CD8-positive, alpha-beta memory T cell (primary cell): ENCODE data around the gene TRIM39. TPM values are rescaled to one million over a fixed set of nuclear protein-coding genes. Genes with fewer than 3 reads are reported as not detected.

ENCODE experiments used
- CTCF ChIA-PET: fragments of 350-600 bp; sonication (Branson Sonifier 250); formaldehyde crosslinking; loops from one replicate; lab custom pipeline; 2021; ENCODE audit warnings: antibody characterized with exemption; lab: Charles Lee
- POLR2A ChIA-PET: fragments of 350-600 bp; sonication (Branson Sonifier 250); formaldehyde crosslinking; loops from one replicate; lab custom pipeline; 2021; ENCODE audit warnings: antibody characterized with exemption; lab: Charles Lee
- DNase-seq, 5 donors: peaks; one replicate each; pipeline versions ENCODE4 v3.0.0 to v3.0.0-alpha.2; 2020 to 2022; ENCODE audit warnings: mixed read lengths in 1 of 5
- H3K27ac ChIP-seq: one replicate; pipeline ENCODE4 v1.7.0; 2013; ENCODE audit warnings: low read depth, mild to moderate bottlenecking, low read length, moderate library complexity
- H3K27me3 ChIP-seq: 2 replicates; pipeline ENCODE4 v1.7.0; 2013; ENCODE audit warnings: low read length, mild to moderate bottlenecking; ENCODE audit not compliant: insufficient read depth, poor library complexity, severe bottlenecking
- H3K36me3 ChIP-seq: 2 replicates; pipeline ENCODE4 v1.7.0; 2013; ENCODE audit warnings: mild to moderate bottlenecking, low read length, moderate library complexity; ENCODE audit not compliant: insufficient read depth
- H3K4me1 ChIP-seq: 2 replicates; pipeline ENCODE4 v1.7.0; 2013; ENCODE audit warnings: mild to moderate bottlenecking, low read length, moderate library complexity; ENCODE audit not compliant: insufficient read depth
- H3K4me3 ChIP-seq: 2 replicates; pipeline ENCODE4 v1.7.0; 2013; ENCODE audit warnings: mild to moderate bottlenecking, low read length
- H3K9me3 ChIP-seq: 2 replicates; pipeline ENCODE4 v1.7.0; 2013; ENCODE audit warnings: mild to moderate bottlenecking, low read length
- H3K27ac Mint-ChIP-seq, 8 donors: one replicate each; pipeline ENCODE4 v1.8.0; 2020 to 2021; ENCODE audit warnings: mixed read lengths in 8 of 8, mild to moderate bottlenecking in 6 of 8, inconsistent platforms in 3 of 8, moderate library complexity in 3 of 8
- H3K27me3 Mint-ChIP-seq, 2 donors: one replicate each; pipeline ENCODE4 v1.8.0; 2020 to 2021; ENCODE audit warnings: mixed read lengths in 2 of 2, mild to moderate bottlenecking in 1 of 2, moderate library complexity in 1 of 2
- H3K36me3 Mint-ChIP-seq, 3 donors: one replicate each; pipeline ENCODE4 v1.8.0; 2020 to 2021; ENCODE audit warnings: mixed read lengths in 3 of 3, inconsistent platforms in 1 of 3, mild to moderate bottlenecking in 1 of 3
- H3K4me1 Mint-ChIP-seq, 3 donors: one replicate each; pipeline ENCODE4 v1.8.0; 2020 to 2021; ENCODE audit warnings: mixed read lengths in 3 of 3, inconsistent platforms in 1 of 3, mild to moderate bottlenecking in 1 of 3
- H3K4me3 Mint-ChIP-seq, 7 donors: one replicate each; pipeline ENCODE4 v1.8.0; 2020 to 2021; ENCODE audit warnings: mixed read lengths in 7 of 7, mild to moderate bottlenecking in 6 of 7, moderate library complexity in 4 of 7, inconsistent platforms in 2 of 7
- H3K9me3 Mint-ChIP-seq, 5 donors: one replicate each; pipeline ENCODE4 v1.8.0; 2020 to 2022; ENCODE audit warnings: mixed read lengths in 5 of 5, mild to moderate bottlenecking in 3 of 5, moderate library complexity in 2 of 5, inconsistent platforms in 1 of 5
- polyA plus RNA-seq: library from polyadenylated mRNA; unstranded; fragments of 300-500 nt; fragmentation: Illumina TruSeq; gene quantifications from one replicate; pipeline ENCODE4 v1.2.3, GENCODE V29; 2021
- total RNA-seq, 2 experiments: library from RNA; stranded (reverse); gene quantifications; one replicate each; pipeline ENCODE4 v1.2.3, GENCODE V29; 2021

The TRIM39 gene
- total and polyA plus RNA-seq, 3 experiments from 2014 or later: 12.0 to 21.9 (median 19.9) TPM

DNA sequence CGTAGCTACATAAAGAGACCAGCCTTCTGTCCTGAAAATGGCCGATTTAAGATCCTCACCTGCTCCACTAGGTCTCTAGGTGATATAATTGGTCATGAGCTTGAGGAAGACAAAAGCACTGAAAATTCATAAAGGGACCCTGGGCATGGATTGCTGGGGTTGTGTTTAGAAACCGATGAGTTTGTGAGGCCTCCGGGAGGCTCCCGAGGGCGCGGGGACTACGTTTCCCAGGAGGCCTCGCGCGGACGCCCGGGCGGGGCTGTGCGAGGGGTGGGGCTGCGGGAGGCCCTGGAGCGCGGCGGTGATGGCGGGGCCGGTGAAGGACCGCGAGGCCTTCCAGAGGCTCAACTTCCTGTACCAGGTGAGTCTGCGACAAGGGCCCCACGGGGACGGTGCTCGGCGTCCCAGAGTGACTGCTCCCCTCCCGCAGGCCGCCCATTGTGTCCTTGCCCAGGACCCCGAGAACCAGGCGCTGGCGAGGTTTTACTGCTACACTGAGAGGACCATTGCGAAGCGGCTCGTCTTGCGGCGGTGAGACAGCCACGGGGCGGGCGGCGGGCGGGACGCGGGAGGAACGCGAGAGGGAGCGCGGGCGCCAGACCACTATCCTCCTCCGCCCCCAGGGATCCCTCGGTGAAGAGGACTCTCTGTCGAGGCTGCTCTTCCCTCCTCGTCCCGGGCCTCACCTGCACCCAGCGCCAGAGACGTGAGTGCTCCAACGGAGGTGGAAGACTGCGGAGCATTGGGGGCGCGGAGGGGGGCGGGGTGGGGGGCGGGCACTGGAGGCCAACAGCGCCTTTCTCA is 18.3 kb downstream of the TRIM39 start, which contains the start of gene RPP21:
RPP21 (plus strand) TSS at position 289 of the 804 bp plus-strand sequence; CDS start at position 305, 16 bp downstream.
- ChIA-PET CTCF (no interaction called here), POLR2A (interaction anchor here (1.1 kb wide), 1 partner anchor 19 kb away, joined by 5 read pairs; the partner anchor contains the start of gene TRIM39)
- Histone ChIP-seq H3K36me3 (peaks cover 17% of the 10 kb centered on the region), H3K27ac (peak within 1 kb of the TSS; percentile 62), H3K27me3 (no peaks in the 10 kb centered on the region), H3K4me1 (peaks cover 13% of the 10 kb centered on the region), H3K4me3 (peak within 1 kb of the TSS; percentile 71), H3K9me3 (no peaks in the 10 kb centered on the region)
- H3K27ac Mint-ChIP-seq: peak within 1 kb of the TSS; percentile 86 to 99 (median 94)
- H3K4me1 Mint-ChIP-seq: peaks cover 15 to 29% (median 24%) of the 10 kb centered on the region in 3 donors
- H3K9me3 Mint-ChIP-seq: no peaks in the 10 kb centered on the region
- peaks cover 4 to 54% (median 11%) of the 10 kb centered on the region in 3 donors for H3K36me3 Mint-ChIP-seq
- peak; percentile 79 to 88 (median 80) for DNase-seq
- H3K27me3 Mint-ChIP-seq: peaks cover 0 to 2% of the 10 kb centered on the region in 2 donors
- H3K4me3 Mint-ChIP-seq: peak within 1 kb of the TSS; percentile 84 to 97 (median 94)

DNA sequence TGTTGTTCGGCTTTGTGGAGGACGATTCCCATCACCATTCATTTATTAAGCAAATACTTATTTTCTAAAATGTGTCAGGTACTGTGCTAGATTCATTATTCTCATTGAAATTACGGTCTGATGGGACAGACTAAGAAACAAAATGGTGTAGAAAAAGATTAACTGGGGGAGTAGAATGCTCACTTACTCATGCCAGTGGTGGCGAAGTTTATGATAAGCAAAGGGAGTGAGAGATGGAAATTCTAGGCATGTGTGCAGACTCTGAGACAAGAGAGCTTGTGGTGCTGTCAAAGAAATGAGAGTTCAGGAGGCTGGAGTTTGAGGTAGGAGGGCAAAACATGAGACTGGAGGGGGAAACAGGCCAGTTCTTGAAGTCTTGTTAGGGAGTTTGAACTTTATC is 19.1 kb downstream of the TRIM39 start:
- POLR2A ChIA-PET: no interaction called here
- no peaks in the 10 kb centered on the region for H3K9me3 Mint-ChIP-seq
- peak overlapping the region; percentile 84 to 97 (median 94) for H3K4me3 Mint-ChIP-seq
- no peak for DNase-seq
- Histone ChIP-seq H3K4me1 (peaks cover 13% of the 10 kb centered on the region), H3K4me3 (peak overlapping the region; percentile 17), H3K27ac (peak overlapping the region; percentile 34), H3K9me3 (no peaks in the 10 kb centered on the region), H3K36me3 (peaks cover 17% of the 10 kb centered on the region), H3K27me3 (no peaks in the 10 kb centered on the region)
- CTCF ChIA-PET: no interaction called here
- H3K27me3 Mint-ChIP-seq: peaks cover under 1 to 3% of the 10 kb centered on the region in 2 donors
- peak overlapping the region in 6 of 8 donors; percentile 86 to 96 (median 92) for H3K27ac Mint-ChIP-seq
- H3K4me1 Mint-ChIP-seq: peaks cover 19 to 36% (median 32%) of the 10 kb centered on the region in 3 donors
- peaks cover 4 to 46% (median 10%) of the 10 kb centered on the region in 3 donors for H3K36me3 Mint-ChIP-seq

DNA sequence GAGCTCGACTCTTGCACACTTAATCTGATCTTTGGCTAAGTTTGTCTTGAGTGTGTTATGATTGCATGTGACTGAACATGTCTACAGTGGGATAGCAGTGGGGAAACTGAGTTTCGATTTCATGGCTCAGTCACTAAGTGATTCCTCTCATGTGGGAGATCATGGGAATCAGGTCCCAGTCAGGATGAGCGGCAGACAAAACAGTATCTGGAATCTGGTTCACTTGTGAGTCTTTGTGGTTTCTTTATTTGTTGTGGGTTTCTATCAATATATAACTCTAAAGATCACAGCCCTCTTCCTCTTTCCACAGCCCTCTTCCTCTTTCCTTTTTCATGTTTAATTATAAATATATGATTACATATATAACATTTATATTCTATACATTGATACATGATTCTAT is 22.2 kb downstream of the TRIM39 start:
- Histone ChIP-seq H3K27ac (no peak overlapping the region), H3K4me1 (peaks cover 13% of the 10 kb centered on the region), H3K27me3 (no peaks in the 10 kb centered on the region), H3K4me3 (no peak overlapping the region), H3K36me3 (peaks cover 4% of the 10 kb centered on the region), H3K9me3 (no peaks in the 10 kb centered on the region)
- Mint-ChIP-seq H3K9me3 (no peaks in the 10 kb centered on the region), H3K27ac (peak overlapping the region in 3 of 8 donors; percentile 2 to 43 (median 12)), H3K4me1 (peaks cover 21 to 39% (median 35%) of the 10 kb centered on the region in 3 donors), H3K36me3 (peaks cover 4 to 26% (median 6%) of the 10 kb centered on the region in 3 donors), H3K27me3 (peaks cover 5 to 18% of the 10 kb centered on the region in 2 donors), H3K4me3 (peak overlapping the region in 1 of 7 donors; percentile 5)
- POLR2A ChIA-PET: no interaction called here
- no peak for DNase-seq
- CTCF ChIA-PET: no interaction called here

DNA sequence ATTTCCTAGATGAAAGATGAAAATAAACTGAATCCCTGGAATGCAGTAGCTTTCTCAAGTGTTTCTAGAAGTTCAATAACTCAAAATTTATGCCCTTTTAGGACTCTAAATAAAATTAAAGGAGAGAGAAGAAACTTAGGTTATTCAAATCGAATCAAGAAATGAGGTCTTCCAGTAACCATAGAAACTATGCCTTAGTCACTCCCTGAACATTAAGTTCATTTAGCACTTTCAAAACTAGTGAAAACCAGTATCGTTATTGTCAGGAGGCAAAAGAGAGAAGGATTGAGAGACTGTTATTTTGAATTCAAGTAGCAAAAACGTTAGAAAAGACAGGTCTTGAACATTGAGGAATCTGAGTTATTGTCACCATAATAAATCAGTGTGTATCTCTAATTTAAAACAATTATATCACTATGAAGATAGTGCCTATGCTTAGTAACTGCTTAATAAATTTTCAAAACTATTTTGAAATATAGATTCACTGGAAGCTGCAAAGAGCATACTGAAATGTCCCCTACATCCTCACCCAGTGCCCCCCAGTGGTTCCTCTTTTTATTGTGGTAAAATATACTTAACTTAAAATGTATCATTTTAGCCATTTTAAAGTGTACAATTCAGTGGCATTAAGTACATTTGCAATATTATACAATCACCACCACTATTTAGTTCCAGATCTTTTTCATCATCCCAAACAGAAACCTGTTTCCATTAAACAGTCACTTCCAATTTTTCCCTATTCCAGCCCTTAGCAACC is 22.9 kb downstream of the TRIM39 start:
- Histone ChIP-seq H3K27me3 (no peaks in the 10 kb centered on the region), H3K36me3 (peaks cover 4% of the 10 kb centered on the region), H3K4me1 (peaks cover 10% of the 10 kb centered on the region), H3K9me3 (no peaks in the 10 kb centered on the region), H3K27ac (no peak overlapping the region), H3K4me3 (no peak overlapping the region)
- H3K27me3 Mint-ChIP-seq: peaks cover 8 to 20% of the 10 kb centered on the region in 2 donors
- H3K9me3 Mint-ChIP-seq: no peaks in the 10 kb centered on the region
- peaks cover 4 to 24% (median 6%) of the 10 kb centered on the region in 3 donors for H3K36me3 Mint-ChIP-seq
- no peak overlapping the region for H3K4me3 Mint-ChIP-seq
- H3K27ac Mint-ChIP-seq: no peak overlapping the region
- H3K4me1 Mint-ChIP-seq: peaks cover 20 to 38% (median 35%) of the 10 kb centered on the region in 3 donors
- POLR2A ChIA-PET: no interaction called here
- CTCF ChIA-PET: no interaction called here
- DNase-seq: no peak

- Histone ChIP-seq H3K36me3 (peaks cover 4% of the 10 kb centered on the region), H3K27me3 (no peaks in the 10 kb centered on the region), H3K27ac (no peak overlapping the region), H3K9me3 (no peaks in the 10 kb centered on the region), H3K4me3 (no peak overlapping the region), H3K4me1 (peaks cover 8% of the 10 kb centered on the region)
- peaks cover 4 to 22% (median 6%) of the 10 kb centered on the region in 3 donors for H3K36me3 Mint-ChIP-seq
- ChIA-PET CTCF (no interaction called here), POLR2A (no interaction called here)
- H3K4me1 Mint-ChIP-seq: peaks cover 17 to 35% (median 32%) of the 10 kb centered on the region in 3 donors
- H3K9me3 Mint-ChIP-seq: no peaks in the 10 kb centered on the region
- H3K27me3 Mint-ChIP-seq: peaks cover 9 to 29% of the 10 kb centered on the region in 2 donors
- no peak overlapping the region for H3K4me3 Mint-ChIP-seq
- no peak for DNase-seq
- peak overlapping the region in 1 of 8 donors; percentile 6 for H3K27ac Mint-ChIP-seq
These were observed 23.8 kb downstream of the TRIM39 start for GRCh38 chr6:30350524-30350923.

DNA sequence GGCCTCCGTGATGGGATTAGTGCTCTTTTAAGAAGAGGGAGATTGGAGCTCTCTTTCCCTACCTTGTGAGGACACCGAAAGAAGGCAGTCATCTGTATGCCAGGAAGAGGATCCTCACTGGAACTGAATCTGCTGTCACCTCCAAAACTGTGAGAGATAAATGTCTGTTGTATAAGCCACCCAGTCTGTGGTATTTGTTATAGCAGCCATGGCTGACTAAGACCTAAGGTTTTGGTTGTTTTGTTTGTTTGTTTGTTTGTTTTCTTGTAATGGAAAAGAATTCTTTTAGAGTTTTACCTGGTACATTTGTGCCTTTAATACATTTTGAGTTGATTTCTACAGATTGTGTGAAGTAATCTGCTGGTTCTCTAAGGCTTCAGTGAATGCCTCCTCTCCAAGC is 25.8 kb downstream of the TRIM39 start:
- ChIA-PET CTCF (no interaction called here), POLR2A (no interaction called here)
- Histone ChIP-seq H3K4me3 (no peak overlapping the region), H3K36me3 (no peaks in the 10 kb centered on the region), H3K27me3 (peaks cover 12% of the 10 kb centered on the region), H3K27ac (no peak overlapping the region), H3K4me1 (peaks cover under 1% of the 10 kb centered on the region), H3K9me3 (no peaks in the 10 kb centered on the region)
- Mint-ChIP-seq H3K4me3 (no peak overlapping the region), H3K27ac (peak overlapping the region in 1 of 8 donors; percentile 29), H3K4me1 (peaks cover 10 to 28% (median 25%) of the 10 kb centered on the region in 3 donors), H3K27me3 (peaks cover 13 to 42% of the 10 kb centered on the region in 2 donors), H3K36me3 (peaks cover 0 to 4% (median 2%) of the 10 kb centered on the region in 3 donors), H3K9me3 (no peaks in the 10 kb centered on the region)
- no peak for DNase-seq

GRCh38 chr6:30355281-30355680 is 28.6 kb downstream of the TRIM39 start:
- H3K4me1 Mint-ChIP-seq: peaks cover 12 to 20% (median 18%) of the 10 kb centered on the region in 3 donors
- H3K27me3 Mint-ChIP-seq: peaks cover 33 to 66% of the 10 kb centered on the region in 2 donors
- POLR2A ChIA-PET: no interaction called here
- H3K9me3 ChIP-seq: no peaks in the 10 kb centered on the region
- H3K4me3 Mint-ChIP-seq: no peak overlapping the region
- CTCF ChIA-PET: no interaction called here
- H3K27ac Mint-ChIP-seq: no peak overlapping the region
- H3K9me3 Mint-ChIP-seq: no peaks in the 10 kb centered on the region
- peaks cover 5% of the 10 kb centered on the region for H3K4me1 ChIP-seq
- H3K36me3 Mint-ChIP-seq: no peaks in the 10 kb centered on the region
- H3K36me3 ChIP-seq: no peaks in the 10 kb centered on the region
- no peak overlapping the region for H3K4me3 ChIP-seq
- H3K27ac ChIP-seq: no peak overlapping the region
- peaks cover 37% of the 10 kb centered on the region for H3K27me3 ChIP-seq
- no peak for DNase-seq
